HG03095 (cell line): ENCODE data around the gene PADI2.

ENCODE experiments used
- ATAC-seq: cut with Tn5 transposase; IDR thresholded peaks from one replicate; pipeline ENCODE4 v1.9.1; 2021; ENCODE audit warnings: moderate library complexity; ENCODE audit not compliant: unreplicated experiment

Gene PADI2

DNA sequence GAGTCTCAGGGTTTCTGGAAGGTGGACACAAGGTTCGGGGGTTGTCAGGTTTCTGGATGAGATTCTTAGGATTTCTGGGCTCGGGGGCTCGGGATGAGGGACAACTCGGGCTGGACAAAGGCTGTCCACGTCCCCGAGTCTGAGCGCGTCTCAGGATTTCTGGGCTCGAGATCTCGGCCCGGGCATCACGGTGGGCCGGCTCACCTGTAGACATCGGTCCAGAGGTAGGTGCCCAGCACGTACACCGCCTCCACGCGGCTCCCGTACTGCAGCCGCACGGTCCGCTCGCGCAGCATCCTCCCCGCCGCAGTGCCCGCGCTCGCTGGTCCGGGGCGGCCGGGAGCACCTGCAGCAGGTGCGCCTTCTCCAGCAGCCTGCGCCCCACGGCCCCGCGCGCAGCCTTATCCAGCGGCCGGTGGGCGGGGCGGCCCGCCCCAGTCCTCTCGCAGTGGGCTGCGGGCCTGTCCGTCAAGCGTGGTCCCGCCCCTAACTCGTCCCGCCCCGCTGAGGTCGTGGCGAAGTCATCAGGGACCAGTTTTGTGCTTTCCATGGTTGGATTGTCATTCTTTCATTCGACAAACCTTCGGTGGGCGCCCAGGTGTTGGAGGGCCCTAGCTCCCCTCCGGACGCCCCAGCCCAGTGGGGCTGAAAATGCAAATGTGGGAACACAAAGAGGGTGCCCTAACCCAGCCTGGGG lies at the start of gene PADI2:
PADI2 (minus strand) TSS at position 376 of the 697 bp plus-strand sequence; CDS start at position 296, 80 bp downstream.
- ATAC-seq: peak; percentile 46

DNA sequence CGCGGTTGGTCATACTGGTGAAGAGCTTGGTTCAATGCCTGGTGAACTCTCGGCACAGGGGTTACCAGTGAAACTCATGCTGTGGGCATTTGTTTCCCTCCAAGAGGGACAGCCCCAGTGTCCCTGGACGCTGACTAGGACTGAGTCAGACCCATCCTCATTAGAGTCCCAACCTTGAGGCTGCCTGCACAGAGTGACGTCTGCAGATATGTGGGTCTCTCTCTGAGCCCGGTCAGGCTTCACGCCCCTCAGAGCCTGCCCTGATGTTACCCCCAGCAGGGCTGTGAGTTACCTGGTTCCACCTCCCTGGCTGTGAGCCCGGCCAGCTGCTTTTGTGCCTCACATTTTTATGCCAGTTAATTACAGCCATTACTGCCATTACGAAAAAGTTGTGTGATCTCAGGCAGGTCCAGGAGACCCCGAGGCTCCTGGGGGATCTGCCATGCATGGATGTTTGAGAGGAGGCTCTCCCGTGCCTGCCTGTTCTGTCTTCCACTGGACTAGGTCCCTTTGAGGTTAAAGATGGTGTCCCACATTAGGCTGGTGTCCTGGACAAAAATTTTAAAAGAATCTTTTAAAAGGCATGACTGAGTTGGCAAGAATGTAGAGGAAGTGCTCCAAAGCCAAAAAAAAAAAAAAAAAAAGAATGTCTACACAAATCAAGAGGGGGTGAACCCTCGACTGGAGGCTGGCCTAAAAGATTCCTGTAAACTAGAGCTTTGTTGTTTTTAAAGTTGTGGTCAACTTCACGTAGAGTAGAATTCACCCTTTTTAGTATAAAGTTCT lies 49.0 kb upstream of the PADI2 start:
- no peak for ATAC-seq

DNA sequence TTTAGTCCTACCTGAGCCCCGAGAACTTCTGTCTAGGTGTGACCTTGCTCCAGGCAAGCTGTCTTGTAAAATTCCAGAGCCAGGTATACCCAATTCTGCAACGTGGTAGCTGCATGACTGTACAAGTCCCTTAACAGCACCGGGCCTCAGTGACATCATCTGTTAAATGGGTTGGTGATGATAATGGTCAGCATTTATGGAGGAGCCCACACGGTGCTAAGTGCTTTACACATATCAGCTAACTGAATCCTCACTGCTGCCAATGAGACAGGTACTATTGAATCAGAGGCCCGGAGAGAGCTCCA lies 48.5 kb upstream of the PADI2 start:
- ATAC-seq: no peak

DNA sequence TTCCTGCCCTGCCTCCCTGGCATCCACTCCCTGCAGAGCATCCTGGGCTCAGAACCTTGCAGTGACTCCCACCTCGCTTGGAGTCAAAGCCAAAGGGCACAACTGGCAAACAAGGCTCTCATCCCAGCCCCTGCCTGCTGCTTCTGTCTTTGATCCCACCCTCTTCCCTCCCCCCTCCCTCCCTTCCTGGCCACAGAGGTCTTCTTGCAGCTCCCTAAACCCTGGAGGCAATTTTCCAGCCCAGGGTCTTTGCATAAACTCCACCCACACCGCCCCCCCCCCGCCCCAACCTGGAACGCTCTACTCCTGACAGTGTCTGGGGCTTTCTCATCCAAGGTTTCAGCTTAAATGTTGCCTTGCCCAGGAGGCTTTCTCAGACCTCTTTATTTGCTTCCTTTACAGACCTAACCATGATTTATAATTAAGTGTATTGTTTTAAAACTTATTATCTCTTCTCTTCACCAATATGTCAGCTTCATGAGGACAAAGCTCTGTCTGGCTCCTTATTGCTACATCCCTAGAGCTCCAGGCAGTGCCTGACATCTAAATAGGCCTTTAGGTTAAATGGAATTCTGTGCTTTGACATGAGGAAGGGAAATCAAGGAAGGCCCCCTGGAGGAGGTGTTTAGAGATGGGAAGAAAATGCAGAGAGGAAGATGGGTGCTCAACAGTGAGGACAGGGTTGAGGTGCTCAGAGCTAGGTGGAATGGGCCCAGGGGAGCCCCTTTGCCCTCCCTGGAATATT lies 48.0 kb upstream of the PADI2 start:
- no peak for ATAC-seq

DNA sequence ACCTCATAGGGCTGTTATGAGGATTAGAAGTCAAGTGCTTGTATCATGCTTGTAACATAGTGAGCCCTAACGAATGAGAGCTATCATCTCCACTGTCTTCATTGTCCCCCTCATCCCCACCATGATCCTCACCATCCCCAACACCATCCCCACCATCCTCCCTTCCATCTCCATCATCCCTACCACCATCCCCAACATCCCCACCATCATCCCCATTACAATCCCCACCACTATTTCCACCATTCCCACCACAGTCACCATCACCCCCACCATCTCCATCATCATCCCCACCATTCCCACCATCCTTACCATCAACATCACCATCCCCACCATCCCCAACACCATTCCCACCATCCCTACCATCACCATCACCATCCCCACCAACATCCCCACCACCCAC lies 46.6 kb upstream of the PADI2 start:
- no peak for ATAC-seq

DNA sequence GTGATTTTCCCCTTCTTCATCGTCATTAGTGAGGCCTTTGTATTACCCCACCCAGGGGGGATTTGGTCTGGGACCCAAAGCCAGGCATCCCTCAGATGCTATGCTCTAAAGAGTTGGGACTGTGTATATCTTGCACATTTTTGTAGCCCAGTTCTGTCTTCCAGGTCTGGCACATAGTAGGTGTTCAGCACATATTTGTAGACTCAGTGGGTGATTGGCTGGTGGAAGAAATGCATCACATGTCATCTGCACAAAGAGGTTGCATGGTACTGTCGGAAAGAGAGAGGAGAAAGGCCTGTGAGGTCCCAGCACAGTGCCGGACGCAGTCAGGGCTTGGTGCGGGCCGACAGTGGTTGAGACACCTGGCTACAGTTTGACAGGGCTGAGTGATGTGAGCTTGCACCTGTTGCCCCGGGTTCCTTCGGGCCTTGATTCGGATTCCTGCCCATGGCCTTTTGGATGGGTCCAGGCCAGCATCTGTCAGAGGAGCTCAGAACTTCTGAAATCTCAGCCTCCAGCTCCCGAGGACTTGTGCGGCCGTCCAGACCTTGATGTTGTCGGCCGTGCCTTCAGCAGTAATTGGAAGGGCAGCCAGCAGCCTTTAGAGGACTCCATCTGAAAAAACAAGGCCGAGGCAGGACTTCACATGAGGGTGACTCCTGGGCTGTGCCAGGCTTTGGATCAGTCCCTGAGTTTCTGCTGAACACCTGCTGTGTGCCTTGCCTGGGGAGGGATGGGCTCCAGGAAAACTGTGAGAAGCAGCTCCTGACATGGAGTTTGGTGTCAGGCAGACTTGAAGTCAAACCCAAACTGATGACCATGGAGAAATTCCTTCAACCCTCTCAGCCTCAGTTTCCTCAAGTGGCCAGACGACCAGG lies 44.8 kb upstream of the PADI2 start:
- ATAC-seq: no peak

DNA sequence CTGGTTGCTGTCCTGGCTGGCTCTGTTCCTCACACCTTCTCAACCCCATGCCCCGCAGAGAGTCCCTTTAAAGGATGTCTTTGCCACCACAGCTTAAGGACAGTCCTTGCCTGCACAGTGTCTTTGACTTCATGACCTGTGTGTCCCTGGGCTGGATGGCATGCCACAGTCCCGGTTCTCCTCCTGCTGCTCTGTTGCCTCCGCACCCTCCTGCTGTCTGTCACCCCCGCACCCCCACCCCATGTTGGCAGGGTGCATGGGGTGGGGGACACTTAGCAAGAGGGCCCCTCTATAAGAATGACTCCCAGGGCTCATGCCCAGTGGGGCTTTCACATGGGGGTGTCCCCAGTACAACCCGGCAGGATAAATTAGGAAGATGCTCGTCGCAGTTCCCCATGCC lies 44.1 kb upstream of the PADI2 start:
- no peak for ATAC-seq

DNA sequence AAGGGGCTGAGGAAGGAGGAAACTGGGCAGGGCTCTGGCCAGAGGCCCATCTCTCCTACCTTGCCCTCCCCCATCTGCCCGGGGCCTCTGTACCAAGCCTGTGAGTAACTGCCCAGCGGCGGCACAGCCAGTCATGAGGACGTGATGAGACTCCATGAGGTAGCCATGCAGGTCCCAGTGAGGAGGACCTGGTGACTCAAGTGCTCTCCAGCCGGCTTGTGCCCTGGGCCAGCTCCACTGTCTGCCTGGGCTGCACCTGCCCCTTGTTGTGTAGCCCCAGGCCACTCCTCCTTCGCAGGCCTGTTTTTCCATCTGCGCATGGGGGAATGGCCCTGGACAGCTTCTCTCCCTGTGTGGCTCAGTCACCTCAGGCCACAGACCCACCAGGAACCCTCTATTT lies 43.7 kb upstream of the PADI2 start:
- ATAC-seq: no peak

DNA sequence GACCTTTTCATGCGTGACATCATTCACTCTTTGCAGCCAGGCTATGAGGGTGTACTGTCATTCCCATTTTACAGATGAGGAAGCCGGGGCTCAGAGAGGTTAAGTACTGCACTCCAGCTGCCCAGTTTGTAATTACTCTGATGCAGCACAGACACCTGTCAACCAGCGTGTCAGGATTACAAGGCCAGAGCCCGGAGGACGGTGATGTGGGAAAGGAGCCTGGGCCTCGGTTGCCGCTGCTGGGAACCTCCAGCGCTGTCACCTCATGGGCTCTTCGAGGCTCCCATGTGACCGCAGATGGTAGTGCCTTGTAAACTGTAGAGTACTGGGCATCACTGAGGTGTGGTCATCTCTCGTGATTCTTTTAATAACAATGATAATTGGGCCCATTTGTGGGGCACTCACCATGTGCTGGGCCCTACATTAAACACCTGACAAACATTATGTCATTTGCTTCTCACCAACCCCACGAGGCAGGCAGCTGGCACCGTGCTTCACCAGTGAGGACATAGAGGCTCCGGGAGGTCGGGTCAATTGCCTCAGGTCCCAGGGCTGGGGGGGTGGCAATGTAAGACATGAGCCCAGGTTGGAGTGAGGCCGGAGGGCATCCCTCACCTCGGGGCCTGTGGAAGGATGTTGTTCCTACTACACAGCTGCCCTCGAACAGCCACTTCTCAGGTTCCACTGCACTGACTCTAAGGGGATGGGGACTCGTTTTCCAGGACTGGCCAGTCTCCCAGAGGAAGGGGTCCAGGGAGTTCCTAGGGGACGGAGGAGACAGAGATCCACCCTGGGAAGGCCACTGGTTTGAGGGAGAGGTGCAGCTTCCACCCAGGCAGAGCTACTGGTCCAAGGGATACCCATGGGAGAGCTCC lies 42.9 kb upstream of the PADI2 start:
- no peak for ATAC-seq

DNA sequence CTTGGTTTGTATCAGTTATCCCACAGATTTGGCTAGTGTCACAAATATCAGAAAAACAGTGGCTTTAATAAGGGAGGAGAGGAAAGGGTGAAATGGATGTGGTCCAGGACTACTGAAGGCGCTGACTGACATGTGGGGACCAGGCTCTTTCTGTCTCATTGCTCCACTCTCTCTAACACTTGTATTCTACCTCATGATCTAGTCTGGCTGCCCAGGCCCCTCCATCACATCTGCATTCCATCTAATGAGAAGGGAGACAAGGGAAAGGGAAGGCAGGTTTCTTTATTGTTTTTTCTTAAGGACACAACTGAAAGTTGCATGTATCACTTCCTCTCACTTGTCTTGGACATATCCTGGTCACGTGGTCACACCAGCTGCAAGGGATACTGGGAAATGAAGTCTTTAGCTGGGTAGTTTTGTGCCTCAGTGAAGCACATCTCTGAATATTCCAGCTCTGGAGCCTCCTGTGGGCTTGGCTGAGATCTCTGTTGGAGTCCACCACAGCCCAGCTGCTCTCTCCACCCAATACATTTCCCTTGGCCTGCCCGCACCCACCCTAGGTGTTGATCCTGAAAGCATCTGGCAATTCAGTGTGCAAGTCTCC lies 42.0 kb upstream of the PADI2 start:
- no peak for ATAC-seq

DNA sequence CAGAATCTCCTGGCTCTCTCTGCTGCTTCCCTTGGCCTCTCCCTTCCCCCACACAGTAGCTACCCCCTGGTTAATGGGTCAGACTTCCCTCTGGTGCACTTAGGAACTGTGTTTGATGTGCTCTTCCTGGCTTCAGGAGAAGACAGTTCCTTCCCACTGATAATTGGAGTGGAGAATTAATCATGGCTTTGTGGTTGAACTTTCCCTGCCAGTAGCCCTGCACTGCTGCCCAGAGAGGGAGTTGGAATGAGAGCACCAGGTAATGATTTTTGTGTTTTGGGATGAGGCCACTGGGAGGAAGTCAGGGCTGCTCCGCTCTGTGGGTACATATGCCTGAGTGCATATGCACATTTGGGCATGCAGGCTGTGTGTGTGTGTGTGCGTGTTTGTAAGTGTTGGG lies 39.7 kb upstream of the PADI2 start:
- no peak for ATAC-seq

DNA sequence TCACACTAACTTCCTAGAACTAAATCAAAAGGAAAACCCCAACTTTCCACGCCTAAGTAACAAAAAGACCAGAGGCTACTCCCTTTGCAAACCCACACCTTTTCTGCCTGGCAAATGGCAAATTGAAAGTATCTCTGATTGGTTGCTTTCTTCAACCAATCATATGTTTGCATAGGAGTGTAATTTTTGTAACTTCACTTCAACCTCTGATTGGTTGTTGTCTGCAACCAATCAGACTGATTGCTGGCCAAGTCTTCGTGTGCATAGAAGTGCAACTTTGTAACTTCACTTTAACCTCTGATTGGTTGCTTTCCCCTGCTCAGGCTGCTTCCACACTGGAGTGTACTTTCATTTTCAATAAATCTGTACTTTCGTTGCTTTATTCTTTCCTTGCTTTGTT lies 36.9 kb upstream of the PADI2 start:
- ATAC-seq: no peak

DNA sequence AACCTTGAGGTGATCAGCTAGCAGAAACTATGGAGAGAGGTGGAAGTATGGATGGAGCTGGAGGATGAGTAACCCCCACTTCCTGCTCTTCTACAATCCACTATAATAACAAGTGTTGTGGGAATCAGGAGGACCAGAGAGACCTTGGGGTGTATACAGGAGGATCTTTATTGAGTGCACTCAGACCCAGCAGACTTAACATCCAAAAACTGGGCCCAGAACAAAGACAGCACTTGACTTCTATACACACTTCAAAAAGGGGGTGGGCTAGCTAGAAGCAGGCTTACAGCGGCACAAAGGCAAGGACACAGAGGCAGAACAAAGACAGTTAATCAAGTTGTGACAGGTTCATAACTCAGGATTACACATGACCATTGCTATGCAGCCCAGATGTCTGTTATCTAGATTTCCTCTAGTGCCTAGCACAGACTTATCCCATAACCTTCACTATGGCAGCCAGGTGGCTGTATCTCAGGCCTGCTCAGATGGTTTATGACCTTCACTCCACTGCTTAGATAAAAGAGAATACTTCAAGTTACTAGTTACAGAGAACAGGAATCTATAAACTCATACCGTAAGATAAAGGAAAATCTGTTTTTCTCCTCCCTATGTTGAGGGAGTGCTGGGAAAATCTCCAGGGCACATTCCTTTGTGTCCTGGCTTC lies 36.1 kb upstream of the PADI2 start:
- ATAC-seq: no peak

DNA sequence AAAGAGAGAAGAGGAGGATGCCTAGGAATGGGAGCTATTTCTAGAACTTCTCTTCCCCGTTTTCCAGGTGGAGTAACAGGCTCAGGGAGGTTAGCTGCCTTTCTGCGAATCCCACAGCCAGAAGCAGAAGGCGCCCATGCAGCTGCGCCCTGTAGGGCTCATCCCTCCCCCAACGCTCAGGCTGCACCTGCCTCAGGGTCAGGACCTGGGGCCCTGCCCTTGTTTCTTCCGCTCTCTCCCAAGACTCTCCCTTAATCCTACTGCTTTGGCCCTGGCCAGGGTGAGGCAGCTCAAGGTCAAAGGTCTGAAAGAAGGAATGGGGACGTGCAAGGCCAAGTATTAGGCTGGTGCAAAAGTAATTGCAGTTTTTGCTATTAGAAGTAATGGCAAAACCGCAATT lies 30.5 kb upstream of the PADI2 start:
- no peak for ATAC-seq

DNA sequence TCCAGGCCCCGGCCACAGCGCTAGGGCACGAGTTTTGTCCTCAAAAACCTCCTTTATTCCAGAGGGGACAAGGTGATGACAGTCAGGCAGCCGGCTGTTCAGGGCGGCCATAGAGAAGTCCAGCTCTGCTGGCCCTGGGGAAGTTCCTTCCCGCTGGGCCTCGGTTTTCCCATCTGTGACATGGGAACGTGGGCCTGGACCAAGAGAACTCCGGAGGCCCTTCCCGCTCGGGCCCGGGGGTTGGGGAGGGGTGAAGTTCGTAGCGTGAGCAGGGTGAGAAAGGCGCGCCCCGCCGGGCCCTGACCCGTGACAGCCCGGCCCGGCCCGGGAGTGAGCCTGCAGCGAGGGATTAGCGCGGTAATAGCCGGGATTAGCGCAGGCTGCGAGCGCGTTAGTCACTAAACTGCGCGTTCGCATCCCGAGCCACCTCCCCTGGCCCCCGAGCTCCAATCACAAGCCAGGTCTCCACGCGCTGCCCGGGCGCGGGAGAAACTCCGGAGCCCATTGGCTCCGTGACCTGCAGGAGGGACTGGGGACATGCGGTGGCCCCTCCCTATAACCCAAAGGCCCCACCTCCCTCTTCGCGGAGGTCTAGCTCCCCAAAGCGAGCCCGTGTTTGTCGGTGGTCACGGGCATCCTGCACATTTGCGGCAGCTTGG lies 29.8 kb upstream of the PADI2 start:
- ATAC-seq: no peak

DNA sequence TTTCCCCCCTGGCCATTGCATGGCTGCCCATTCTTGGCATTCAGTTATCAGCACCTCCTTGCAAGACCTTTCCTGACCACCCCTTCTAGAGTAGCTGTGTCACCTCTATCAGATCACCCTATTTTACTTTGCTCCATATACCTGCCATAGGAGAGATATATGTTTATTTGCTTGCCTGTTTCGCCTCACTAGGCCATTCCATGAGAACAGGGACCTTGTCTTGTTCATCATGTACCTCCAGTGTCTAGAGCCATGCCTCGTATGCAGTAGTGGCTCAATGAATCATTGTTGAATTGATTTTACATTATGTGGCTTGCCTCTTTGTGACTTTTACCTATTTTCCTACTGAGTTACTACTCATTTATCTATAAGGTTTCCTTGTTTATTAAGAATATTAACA lies 26.4 kb upstream of the PADI2 start:
- no peak for ATAC-seq

DNA sequence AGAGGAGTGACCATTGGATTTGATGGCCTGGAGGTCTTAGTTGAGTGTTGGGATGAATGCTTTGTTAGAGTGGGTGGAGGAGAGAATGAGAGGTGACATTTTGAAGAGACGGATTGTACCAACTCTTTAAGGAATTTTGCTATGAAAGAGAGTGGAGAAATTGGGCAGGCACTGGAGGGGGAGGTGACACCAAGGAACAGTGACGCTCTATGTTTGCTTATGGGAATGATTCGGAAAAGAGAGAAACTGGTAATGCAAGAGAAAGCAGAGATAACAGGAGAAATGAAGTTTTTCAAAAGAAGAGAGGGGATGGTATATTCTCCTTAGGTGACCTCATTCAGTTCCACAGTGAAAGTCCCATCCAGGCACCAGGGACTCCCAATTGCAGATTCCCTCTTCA lies 24.5 kb upstream of the PADI2 start:
- ATAC-seq: no peak

DNA sequence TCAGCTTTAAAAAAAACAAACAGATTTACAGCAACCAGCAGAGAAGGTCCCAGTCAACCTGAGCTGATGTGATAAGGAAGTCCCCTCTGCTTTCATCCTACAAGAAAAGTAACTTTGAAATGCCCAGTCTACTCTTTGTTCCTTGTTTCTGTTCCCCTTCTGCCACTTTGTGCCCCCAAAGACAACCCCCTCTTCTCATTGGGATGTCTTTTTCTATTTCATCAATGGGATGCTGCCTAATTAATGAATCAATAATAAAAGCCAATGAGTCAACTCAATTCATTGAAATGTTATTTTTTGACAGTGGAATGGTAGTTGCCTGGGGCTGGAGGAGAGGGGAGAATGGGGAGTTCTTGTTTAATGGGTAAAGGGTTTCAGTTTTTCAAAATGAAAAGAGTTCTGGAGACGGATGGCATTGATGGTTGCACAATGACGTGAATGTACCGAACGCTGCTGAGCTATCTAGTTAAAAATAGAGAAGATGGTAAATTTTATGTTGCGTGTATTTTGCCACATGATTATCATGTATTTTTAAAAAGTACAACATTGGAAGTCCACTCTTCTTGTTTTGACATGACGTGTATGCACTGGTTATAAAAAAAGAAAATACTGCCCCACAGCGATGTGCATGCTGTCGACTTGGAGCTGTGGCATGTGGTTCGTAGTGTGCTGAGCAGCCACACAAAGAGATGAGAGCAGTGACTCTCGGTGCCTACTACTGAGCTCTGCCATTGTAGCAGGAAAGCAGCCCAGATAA lies 22.4 kb upstream of the PADI2 start:
- no peak for ATAC-seq
